Activated CD4-positive, CD25-positive, alpha-beta regulatory T cell (primary cell): ENCODE measurements around the gene BLID.

Source experiments
- DNase-seq, 4 experiments: peaks; one replicate each; lab custom pipeline; 2025; lab: John Stamatoyannopoulos, UW

The BLID gene

GRCh38 chr11:122081073-122081472 lies 34.9 kb downstream of the BLID start:
- no peak for DNase-seq

GRCh38 chr11:122077459-122077858 lies 38.6 kb downstream of the BLID start:
- DNase-seq = no peak

- DNase-seq = no peak
Observed at GRCh38 chr11:122076512-122077120, 39.4 kb downstream of the BLID start.

- no peak for DNase-seq
Observed at GRCh38 chr11:122075016-122075415, 41.0 kb downstream of the BLID start.

- no peak for DNase-seq
Observed at GRCh38 chr11:122074022-122074421, 42.0 kb downstream of the BLID start.

- no peak for DNase-seq
Observed at GRCh38 chr11:122071709-122072202, 44.3 kb downstream of the BLID start.

GRCh38 chr11:122069707-122070360 lies 46.2 kb downstream of the BLID start:
- DNase-seq = no peak

GRCh38 chr11:122068837-122069236 lies 47.2 kb downstream of the BLID start:
- DNase-seq = no peak

- DNase-seq = no peak
Observed at GRCh38 chr11:122068141-122068540, 47.9 kb downstream of the BLID start.
